ENCODE measurements around the gene TCF20.

Gene TCF20

GRCh38 chr22:42270510-42271190 lies at the start of gene TCF20:
Gene TCF20, minus strand, starts transcription at chr22:42270653. Its CDS starts 55,348 bp downstream, at chr22:42215305.
- TF ChIP-seq, protein P1, sequence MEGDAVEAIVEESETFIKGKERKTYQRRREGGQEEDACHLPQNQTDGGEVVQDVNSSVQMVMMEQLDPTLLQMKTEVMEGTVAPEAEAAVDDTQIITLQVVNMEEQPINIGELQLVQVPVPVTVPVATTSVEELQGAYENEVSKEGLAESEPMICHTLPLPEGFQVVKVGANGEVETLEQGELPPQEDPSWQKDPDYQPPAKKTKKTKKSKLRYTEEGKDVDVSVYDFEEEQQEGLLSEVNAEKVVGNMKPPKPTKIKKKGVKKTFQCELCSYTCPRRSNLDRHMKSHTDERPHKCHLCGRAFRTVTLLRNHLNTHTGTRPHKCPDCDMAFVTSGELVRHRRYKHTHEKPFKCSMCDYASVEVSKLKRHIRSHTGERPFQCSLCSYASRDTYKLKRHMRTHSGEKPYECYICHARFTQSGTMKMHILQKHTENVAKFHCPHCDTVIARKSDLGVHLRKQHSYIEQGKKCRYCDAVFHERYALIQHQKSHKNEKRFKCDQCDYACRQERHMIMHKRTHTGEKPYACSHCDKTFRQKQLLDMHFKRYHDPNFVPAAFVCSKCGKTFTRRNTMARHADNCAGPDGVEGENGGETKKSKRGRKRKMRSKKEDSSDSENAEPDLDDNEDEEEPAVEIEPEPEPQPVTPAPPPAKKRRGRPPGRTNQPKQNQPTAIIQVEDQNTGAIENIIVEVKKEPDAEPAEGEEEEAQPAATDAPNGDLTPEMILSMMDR (IDR thresholded peaks at IDR 0.05; ENCODE audit: borderline replicate concordance, insufficient read depth, low read depth, low read length), result no peak
- peak within 1 kb of the TSS; percentile 98 for H3K4me3 ChIP-seq (ENCODE audit: low read depth, low read length)

GRCh38 chr22:42319386-42319785 lies 48.9 kb upstream of the TCF20 start:
- TF ChIP-seq, protein P1 (IDR thresholded peaks at IDR 0.05; ENCODE audit: borderline replicate concordance, insufficient read depth, low read depth, low read length), result no peak

GRCh38 chr22:42318967-42319366 lies 48.5 kb upstream of the TCF20 start:
- H3K4me3 ChIP-seq (ENCODE audit: low read depth, low read length), result no peak overlapping the region
- TF ChIP-seq, protein P1 (IDR thresholded peaks at IDR 0.05; ENCODE audit: borderline replicate concordance, insufficient read depth, low read depth, low read length), result no peak

More at GRCh38 chr22:42319386-42319785, 48.9 kb upstream of the TCF20 start:
- H3K4me3 ChIP-seq (ENCODE audit: low read depth, low read length), result no peak overlapping the region

DNA sequence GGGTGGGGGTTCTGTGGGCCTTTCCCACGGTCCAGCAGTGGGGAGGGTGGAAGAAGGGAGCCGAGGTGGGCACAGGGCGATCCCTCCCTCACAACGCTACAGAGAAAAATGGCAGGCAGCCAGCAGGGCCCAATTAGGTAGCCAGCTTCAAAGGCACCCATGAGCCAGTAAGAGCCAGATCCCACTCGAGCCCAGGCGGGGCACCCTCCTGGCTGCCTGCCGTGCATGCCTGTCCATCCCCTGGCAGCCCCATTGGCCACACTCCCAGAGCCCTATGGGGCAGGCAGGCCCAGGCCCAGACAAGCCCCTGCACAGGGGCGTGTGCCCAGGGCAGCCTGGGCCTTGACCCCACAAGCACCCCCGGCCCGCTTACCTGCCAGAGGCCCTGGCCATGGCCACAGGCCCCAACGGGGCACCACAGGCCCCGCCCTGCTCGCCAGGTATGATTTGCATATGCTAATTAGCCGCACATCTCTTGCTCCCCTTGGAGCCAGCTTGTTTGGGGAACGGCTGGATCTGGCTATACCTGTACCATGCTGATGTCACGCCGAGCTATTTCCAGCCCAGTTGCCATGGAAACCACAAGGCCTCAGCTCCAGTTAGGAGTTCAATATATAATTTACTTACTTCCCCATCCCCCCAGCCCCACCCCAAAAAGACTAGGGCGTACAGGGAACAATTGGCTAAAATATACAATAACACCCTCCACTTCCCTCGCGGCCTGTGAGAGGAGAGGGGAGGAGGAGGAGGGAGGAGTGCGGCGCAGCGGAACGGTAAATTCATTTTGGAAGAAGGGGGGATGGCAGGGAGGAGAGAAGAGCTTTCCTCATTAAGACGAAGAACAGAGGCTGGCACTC lies 47.5 kb upstream of the TCF20 start:
- TF ChIP-seq, protein P1 (IDR thresholded peaks at IDR 0.05; ENCODE audit: borderline replicate concordance, insufficient read depth, low read depth, low read length), result no peak
- no peak overlapping the region for H3K4me3 ChIP-seq (ENCODE audit: low read depth, low read length)

- no peak overlapping the region for H3K4me3 ChIP-seq (ENCODE audit: low read depth, low read length)
- TF ChIP-seq, protein P1 (IDR thresholded peaks at IDR 0.05; ENCODE audit: borderline replicate concordance, insufficient read depth, low read depth, low read length), result no peak
Observed at GRCh38 chr22:42317008-42317407, 46.6 kb upstream of the TCF20 start.

- TF ChIP-seq, protein P1 (IDR thresholded peaks at IDR 0.05; ENCODE audit: borderline replicate concordance, insufficient read depth, low read depth, low read length), result no peak
- H3K4me3 ChIP-seq (ENCODE audit: low read depth, low read length), result no peak overlapping the region
Observed at GRCh38 chr22:42315392-42315756, 44.9 kb upstream of the TCF20 start.

Measured in GM12875 (cell line).